Measurements from ENCODE around the gene TBC1D16.
"Not testable (repeated sequence)": the region's sequence is repeated elsewhere in the genome, so short reads cannot be mapped to it uniquely, and the experiment has no call there.

Gene TBC1D16

DNA sequence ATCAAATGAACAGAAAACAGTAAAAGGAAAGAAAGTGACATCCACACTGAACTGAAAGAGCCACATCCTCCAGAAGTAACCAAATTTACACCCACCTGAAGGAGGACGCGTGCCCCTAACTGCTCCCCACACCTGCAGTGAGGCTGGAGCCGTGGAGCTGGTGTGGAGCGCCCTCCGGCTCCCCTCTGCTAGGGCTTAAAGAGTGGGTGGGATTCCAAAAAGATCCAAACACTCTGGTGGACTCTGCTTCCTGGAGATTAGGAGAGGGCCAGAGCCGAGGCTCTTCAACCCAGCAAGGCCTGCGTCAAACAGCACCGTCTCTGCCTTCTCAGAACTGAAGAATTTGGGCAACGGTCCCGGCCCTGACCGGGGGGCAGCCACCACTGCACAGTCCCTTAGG, 16.0 kb upstream of the TBC1D16 start:
- DNase-seq = no peak

GRCh38 chr17:80050706-80051105, 15.0 kb upstream of the TBC1D16 start:
- DNase-seq = no peak

DNA sequence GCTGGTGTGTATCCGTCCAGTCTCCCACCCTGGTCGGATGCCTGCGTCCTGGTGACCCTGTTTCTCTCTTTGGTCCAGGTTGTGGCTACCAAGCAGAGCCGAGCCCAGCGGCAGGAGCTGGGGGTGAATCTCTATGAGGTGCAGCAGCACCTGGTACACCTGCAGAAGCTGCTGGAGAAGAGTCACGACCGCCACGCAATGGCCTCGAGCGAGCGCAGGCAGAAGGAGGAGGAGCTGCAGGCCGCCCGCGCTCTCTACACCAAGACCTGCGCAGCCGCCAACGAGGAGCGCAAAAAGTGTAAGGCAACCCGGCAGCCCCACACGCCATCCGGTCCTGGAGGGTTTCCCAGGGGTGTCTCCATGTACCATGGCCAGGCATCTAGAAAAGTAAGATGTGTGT, 14.3 kb upstream of the TBC1D16 start:
- DNase-seq = no peak

GRCh38 chr17:80047176-80047575, 11.5 kb upstream of the TBC1D16 start:
- DNase-seq = no peak

GRCh38 chr17:80046709-80047108, 11.0 kb upstream of the TBC1D16 start:
- DNase-seq = not testable (repeated sequence)

DNA sequence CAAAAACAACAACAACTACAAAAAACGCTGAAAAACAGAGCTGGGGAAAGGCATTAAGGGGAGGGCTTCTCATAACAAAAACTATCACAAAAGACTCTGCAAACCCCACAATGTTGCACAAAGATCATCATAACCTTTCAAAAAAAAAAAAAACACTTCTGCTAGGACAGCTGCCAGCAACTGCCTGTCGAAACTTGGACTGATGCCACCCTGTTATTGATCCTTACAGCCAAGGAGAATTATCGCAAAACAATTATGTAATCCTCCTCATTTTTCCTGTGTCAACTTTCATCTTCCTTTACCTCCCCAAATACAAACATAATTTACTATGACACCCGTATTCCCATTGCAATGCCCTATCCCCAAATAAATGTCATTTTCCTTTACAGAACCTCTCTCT, 10.0 kb upstream of the TBC1D16 start:
- DNase-seq = no peak

GRCh38 chr17:80043963-80044362, 8.3 kb upstream of the TBC1D16 start:
- DNase-seq = no peak

DNA sequence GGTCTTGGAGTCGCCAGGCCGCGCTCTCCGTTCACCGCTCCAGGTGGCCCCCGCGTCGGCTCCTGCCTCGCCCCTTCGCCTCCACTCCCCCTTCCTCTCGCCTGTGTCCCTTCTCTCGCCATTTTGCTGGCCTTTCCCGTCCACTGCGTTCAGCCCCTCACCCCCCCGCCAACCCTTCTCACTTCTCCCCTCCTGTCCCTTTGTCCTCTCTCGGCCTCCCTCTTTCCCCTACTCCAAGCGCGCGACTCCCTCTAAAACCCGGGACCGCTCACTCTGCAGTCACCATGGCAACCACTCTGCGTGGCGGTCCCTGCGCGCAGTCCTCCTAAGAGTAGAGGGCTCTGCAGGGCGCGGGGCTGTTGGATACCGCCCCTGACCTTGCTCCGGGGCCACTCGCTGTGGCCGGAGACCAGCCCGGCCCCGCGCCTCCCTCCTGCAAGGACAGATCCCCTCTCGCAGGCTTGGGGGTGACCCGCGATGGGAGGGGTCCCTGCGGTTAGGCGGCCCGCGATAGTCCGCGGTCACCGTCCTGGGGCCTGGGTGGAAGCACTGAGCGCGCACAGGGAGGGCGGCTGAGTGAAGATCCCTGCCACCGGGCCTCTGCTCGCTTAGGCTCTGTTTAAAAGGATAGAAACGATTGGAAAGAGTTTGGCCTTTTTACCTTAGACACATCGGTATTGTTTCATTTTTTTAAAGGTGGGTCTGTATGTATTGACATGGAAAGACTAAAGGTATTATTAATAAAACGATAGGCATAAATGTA, 1.2 kb upstream of the TBC1D16 start:
- DNase-seq = peak in 1 of 2 experiments; percentile 67

DNA sequence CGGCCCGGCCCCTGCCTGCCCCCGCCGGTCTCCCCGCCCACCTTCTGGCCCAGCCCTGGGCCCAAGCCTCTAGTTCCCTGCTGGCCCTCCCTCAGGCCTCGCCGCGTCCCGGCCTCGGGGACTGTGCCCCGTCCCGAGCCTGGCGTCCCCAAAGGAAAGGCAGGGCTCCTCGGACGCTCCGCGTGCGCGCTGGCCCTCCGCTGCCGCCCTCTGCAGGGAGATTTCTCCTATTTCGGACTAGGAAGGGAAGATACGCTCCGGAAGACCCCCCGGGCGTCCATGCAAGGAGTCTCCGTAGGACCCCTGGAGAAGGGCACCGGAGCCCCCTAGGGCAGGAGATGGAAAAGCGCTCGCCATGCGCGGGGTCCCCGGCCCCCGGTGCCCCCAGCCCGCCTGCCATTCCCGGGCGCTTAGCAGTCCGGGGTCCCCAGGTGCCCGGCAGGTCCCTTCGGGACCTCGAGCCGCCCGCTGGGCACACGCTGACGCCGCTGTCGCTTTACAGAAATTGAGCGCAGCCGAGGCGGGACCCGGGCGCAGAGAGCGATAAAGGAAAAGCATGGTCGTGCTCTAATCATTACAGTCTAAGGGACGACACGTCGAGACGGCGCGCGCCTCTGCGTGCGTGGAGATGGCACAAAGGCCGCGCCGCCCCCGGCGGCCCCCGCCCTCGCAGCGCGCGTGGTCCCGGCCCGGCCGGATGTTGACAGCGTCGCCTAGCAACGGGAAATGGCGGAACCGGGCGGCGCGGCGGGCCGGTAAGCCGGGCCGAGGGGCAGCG, 454 bp upstream of the TBC1D16 start, which contains the start of gene CCDC40:
CCDC40 (plus strand) TSS at position 706 of the 778 bp plus-strand sequence; CDS start at position 727, 21 bp downstream.
- DNase-seq = peak in 1 of 2 experiments; percentile 88

- peak in 1 of 2 experiments; percentile 40 for DNase-seq
Measured at GRCh38 chr17:80034791-80035686, 633 bp downstream of the TBC1D16 start.

DNA sequence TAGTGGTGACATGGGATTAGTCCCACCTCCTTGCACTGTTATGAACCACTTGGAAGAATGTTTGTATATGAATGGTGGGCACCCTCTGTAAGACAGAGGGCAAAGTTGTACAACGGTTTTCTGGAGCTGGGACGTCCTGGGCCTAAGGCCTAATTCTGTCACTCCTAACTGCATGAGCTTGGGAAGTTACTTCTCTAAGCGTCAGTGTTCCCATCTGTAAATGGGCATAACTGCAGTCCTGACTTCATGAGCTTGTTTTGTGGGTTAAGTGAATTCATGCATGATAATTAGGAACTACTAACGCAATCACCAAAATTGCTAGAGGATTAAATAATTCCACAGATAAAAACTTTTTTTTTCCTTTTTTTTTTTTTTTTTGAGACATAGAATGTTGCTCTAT, 1.8 kb downstream of the TBC1D16 start:
- DNase-seq = no peak

DNA sequence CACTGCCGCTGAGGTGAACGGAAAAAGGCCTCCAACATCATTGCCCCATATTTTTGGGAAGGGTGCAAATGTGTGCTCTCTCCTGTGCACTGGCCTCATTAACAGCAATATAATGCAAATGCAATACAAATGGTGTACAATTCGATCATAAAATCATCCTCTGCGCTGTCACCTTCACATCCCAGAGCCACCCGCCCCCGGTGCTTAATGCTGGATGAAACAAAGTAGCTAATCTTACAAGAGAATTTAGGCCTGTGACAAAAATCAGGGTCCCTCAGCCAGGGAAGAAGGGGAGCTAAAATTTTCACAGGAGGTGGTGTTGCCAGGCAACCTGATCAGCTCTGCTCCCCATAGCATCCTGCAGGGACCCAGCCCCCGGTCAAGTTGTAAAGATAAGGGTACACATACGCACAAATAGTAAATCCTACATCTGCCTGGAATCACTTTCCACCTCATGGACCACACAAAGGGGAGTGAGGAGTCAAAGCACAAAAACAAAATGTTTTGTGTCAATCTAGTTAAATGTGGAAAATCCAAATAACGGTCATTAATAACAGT, 3.0 kb downstream of the TBC1D16 start:
- no peak for DNase-seq

- no peak for DNase-seq
Measured at GRCh38 chr17:80031691-80032430, 3.8 kb downstream of the TBC1D16 start.

DNA sequence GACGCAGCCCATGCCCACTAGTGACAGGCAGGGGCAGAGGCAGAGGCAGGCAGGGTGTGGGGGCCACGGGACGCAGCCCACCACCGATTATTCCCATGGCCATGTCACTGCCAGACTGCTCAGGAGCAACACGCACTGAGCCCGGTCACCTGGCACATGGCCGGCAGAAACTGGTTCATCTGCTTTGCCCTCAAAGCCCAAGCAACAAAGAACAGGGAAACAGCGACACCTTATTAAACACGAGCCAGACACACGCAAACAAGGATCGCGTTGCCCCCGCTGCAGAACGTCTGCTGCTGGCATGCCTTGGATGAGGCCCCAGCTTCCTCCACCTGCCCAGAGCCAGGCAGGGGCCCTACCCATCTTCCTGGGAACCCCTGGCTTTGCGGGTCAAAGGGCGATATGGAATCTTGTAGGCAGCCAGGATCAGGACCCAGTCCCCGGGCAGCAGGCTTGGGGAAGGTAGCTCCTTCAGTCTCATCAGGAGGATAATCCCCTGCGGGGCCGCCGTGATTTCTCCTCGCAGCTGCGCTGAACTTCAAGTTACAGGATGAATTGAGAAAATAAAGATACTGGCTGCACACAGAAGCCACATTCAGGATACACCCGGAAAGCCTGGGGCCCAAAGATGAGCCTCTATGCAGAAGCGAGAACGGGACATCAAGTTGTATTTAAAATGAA, 4.8 kb downstream of the TBC1D16 start:
- peak; percentile 75 to 89 for DNase-seq

GRCh38 chr17:80029258-80029974, 6.3 kb downstream of the TBC1D16 start:
- DNase-seq = no peak

DNA sequence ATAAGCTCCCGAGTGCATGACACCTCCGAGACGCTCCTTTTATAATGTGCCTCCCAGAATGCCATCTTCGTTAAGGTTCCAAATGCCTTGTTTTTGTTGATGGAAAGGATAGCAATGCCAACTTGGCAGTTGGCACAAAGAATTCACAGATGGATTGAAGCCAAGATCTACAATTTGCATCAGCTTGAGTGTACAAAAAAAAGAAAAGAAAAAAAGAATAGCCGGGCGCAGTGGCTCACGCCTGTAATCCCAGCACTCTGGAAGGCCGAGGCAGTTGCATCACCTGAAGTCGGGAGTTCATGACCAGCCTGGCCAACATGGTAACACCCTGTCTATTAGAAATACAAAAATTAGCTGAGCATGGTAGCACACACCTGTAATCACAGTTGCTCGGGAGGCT, 7.6 kb downstream of the TBC1D16 start:
- DNase-seq = no peak

- DNase-seq = no peak
Measured at GRCh38 chr17:80027043-80027435, 8.6 kb downstream of the TBC1D16 start.

DNA sequence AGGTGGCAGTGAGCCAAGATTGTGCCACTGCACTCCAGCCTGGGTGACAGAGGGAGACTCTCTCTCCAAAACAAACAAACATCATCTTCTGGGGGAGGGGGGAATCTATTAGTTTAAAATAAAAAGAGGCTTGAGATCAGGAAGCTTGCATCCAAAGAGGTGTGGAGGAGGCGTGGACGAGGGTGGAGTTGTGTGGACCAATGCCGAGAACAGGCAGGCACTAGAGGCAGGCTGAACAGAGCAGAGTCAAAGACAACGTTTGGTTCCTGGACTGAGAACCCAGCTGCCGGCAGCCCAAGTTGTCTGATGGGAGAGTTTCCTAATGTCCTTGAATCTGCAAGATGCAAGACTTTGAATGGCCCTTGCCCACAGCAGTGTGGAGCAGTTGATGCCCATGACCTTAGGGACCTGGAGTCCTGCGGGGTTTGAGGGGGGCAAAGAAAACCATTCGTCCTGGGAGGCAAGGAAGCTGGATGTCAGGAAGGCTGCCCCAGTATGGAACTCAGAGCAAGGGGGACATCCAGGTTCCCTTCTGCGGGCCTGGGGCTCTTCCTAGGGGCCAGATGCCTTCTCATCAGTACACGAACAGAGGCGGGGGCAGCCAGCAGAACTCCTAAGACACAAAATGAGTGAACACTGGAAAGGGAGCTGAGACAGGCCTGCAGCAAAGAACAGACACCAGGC, 9.2 kb downstream of the TBC1D16 start:
- no peak for DNase-seq

DNA sequence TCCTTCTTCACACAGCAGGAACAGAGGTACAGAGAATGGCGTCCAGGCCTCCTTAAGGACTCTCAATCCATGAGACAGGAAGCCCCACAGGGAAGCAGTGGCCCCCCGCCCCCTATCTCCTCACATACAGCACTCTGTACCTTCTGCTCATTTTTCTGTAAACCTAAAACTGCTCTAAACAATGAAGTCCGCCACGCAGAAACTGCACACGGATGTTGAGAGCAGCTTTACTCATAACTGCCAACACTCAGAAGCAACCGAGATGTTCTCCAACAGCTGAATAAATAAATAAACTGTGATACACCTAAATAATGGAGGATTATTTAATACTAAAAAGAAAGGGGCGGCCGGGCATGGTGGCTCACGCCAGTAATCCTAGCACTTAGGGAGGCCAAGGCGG, 9.9 kb downstream of the TBC1D16 start:
- no peak for DNase-seq

DNA sequence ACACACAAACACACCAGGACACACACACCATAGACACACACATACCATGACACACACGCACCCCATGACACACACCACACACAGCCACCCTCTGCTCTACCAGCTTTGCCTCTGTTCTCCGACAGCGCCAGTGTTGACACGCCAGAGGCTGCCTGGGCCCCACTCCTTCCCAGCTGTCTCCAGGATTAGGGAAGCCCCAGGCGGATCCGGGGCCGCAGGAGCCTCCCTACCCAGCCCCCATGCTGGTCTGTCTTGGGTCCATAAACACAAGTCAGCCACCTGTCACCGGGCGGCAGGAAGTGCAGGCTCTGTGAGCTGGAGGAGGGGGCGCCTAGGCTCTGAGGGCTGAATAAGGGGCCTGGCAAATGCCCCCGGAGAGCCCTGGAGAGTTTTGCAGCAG, 10.5 kb downstream of the TBC1D16 start:
- peak in 1 of 2 experiments; percentile 55 for DNase-seq

Measured in NCI-H526 (cell line).